Ovary (tissue), 9 donors: ENCODE measurements around the gene SLC38A11. TPM values are rescaled to one million over a fixed set of nuclear protein-coding genes. Genes with fewer than 3 reads are reported as not detected.

Experiments
- DNase-seq, 5 donors: peaks; one replicate each; pipeline ENCODE4 v3.0.0-alpha.2; 2019 to 2020
- H3K27ac ChIP-seq, 2 donors: fragments of 200-600 bp; one replicate each; pipeline versions ENCODE4 v1.5.1 to v1.8.0; 2019 to 2022
- H3K27me3 ChIP-seq: fragments of 200-600 bp; one replicate; pipeline ENCODE4 v1.8.0; 2022
- H3K36me3 ChIP-seq: fragments of 200-600 bp; sonication (generic); one replicate; pipeline ENCODE4 v1.5.1; 2019
- H3K4me1 ChIP-seq: one replicate; pipeline ENCODE4 v1.8.1; 2013; ENCODE audit warnings: mild to moderate bottlenecking, moderate library complexity; ENCODE audit not compliant: insufficient read depth
- H3K4me3 ChIP-seq: fragments of 200-600 bp; sonication (generic); one replicate; pipeline ENCODE4 v1.5.1; 2017
- H3K9me3 ChIP-seq, 2 donors: fragments of 200-600 bp in 1 of 2; sonication (generic) in 1 of 2; one replicate each; pipeline versions ENCODE4 v1.5.1 to v1.8.1; 2013 to 2019; ENCODE audit warnings: mild to moderate bottlenecking in 1 of 2, moderate library complexity in 1 of 2
- EP300 ChIP-seq: sonication (generic); formaldehyde crosslinking; IDR thresholded peaks from one replicate; pipeline ENCODE4 v1.6.1; 2017; ENCODE audit warnings: antibody characterized with exemption
- POLR2A ChIP-seq: fragments of 450-650 bp; IDR thresholded peaks from one replicate; pipeline ENCODE4 v1.6.1; 2017; ENCODE audit warnings: antibody characterized with exemption, mild to moderate bottlenecking, moderate library complexity
- WGBS, 3 donors: extraction: QIAGEN DNeasy Blood & Tissue Kit in 1 of 3; methylation state at CpG; one replicate each; pipeline versions ENCODE4 v1.1.5 to v1.1.7; 2013 to 2017; 5-methylcytosine and 5-hydroxymethylcytosine counted together
- intact Hi-C, 4 donors: fragments of 100-400 bp; cut with DNase I; formaldehyde crosslinking; loops; one replicate each; pipeline versions ENCODE4 v1.11.0 to v1.15.1; 2022 to 2023
- polyA plus RNA-seq, 2 donors: library from polyadenylated mRNA; stranded (reverse); fragments of 200-250 nt in 1 of 2; fragments of 350-450 nt in 1 of 2; fragmentation: Illumina TruSeq in 1 of 2; extraction: RNeasy Lipid Tissue Mini Kit (QIAGEN cat#74804) in 1 of 2; gene quantifications; one replicate each; pipeline ENCODE4 v1.2.3, GENCODE V29; 2013 to 2014
- total RNA-seq, 7 donors: library from RNA; depleted of rRNA in 2 of 7; stranded (reverse); fragments of >200 nt in 2 of 7; fragmentation: NEBNext Ultra II Directional in 3 of 7; extraction: Animal tissue kit (Norgen Biotek cat#: 25700) in 3 of 7; gene quantifications; one replicate each; pipeline versions ENCODE4 v1.1.0 to v1.2.4, GENCODE V29; 2016 to 2023
- TF ChIP-seq, protein P1 (sequence below), 3 donors: fragments of 450-650 bp in 2 of 3; fragments of 200-600 bp in 1 of 3; IDR thresholded peaks; one replicate each; pipeline versions ENCODE4 v1.5.1 to v1.8.0; 2016 to 2022; ENCODE audit warnings: antibody characterized with exemption in 3 of 3, mild to moderate bottlenecking in 1 of 3
- donor health status: DM: no; HTN: no; CAD: no; lungs with moderate emphysema.
- donor health status: DM: no; HTN: no; CAD: no.
- donor health status: Bipolar disorder and iron deficiency.
- donor health status: DM: yes; HTN: yes; CAD: no.
- donor health status: DM: no; HTN: no; CAD: no.
- donor health status: DM: yes; HTN: yes; CAD: no.

The SLC38A11 gene
- total and polyA plus RNA-seq, 9 donors, result 0.19 to 3.0 (median 0.96) TPM; not detected in 3

DNA sequence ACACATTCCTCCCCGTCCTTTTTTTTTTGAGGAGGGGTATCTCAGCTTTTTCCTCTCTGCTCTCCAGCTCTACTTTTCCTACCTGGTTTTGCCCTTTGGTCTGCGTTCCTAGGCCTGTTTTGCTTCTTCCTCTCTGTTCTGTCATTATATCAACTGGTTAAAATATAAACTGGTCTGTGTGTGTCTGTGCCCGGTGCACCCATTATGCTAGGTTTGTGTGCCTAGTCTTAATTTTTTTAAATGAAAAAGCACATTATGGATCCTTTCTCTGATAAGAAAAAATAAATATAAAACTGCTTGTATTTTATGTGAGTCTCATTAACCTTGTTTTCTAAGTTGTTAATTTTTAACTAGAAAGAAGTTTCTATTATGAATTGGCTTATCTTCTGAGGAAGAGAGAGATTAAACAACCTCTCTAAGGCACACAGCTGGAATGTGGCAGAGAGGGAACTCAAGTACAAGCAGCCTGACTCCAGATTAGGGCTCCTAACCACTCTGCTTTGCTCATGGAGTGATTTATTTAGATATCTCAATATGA is 17.4 kb downstream of the SLC38A11 start:
- no peak for DNase-seq
- Histone ChIP-seq H3K27me3 (no peaks in the 10 kb centered on the region), H3K9me3 (no peaks in the 10 kb centered on the region), H3K4me3 (no peak overlapping the region), H3K36me3 (no peaks in the 10 kb centered on the region), H3K4me1 (no peaks in the 10 kb centered on the region), H3K27ac (no peak overlapping the region)
- 18 to 37% (median 23%) methylated on average over 3 of the region's 3 CpGs for WGBS, 3 donors
- intact Hi-C loops, result no loop called here
- no peak for TF ChIP-seq EP300
- TF ChIP-seq, protein P1, sequence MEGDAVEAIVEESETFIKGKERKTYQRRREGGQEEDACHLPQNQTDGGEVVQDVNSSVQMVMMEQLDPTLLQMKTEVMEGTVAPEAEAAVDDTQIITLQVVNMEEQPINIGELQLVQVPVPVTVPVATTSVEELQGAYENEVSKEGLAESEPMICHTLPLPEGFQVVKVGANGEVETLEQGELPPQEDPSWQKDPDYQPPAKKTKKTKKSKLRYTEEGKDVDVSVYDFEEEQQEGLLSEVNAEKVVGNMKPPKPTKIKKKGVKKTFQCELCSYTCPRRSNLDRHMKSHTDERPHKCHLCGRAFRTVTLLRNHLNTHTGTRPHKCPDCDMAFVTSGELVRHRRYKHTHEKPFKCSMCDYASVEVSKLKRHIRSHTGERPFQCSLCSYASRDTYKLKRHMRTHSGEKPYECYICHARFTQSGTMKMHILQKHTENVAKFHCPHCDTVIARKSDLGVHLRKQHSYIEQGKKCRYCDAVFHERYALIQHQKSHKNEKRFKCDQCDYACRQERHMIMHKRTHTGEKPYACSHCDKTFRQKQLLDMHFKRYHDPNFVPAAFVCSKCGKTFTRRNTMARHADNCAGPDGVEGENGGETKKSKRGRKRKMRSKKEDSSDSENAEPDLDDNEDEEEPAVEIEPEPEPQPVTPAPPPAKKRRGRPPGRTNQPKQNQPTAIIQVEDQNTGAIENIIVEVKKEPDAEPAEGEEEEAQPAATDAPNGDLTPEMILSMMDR (IDR thresholded peaks at IDR 0.05), result no peak
- no peak for TF ChIP-seq POLR2A

DNA sequence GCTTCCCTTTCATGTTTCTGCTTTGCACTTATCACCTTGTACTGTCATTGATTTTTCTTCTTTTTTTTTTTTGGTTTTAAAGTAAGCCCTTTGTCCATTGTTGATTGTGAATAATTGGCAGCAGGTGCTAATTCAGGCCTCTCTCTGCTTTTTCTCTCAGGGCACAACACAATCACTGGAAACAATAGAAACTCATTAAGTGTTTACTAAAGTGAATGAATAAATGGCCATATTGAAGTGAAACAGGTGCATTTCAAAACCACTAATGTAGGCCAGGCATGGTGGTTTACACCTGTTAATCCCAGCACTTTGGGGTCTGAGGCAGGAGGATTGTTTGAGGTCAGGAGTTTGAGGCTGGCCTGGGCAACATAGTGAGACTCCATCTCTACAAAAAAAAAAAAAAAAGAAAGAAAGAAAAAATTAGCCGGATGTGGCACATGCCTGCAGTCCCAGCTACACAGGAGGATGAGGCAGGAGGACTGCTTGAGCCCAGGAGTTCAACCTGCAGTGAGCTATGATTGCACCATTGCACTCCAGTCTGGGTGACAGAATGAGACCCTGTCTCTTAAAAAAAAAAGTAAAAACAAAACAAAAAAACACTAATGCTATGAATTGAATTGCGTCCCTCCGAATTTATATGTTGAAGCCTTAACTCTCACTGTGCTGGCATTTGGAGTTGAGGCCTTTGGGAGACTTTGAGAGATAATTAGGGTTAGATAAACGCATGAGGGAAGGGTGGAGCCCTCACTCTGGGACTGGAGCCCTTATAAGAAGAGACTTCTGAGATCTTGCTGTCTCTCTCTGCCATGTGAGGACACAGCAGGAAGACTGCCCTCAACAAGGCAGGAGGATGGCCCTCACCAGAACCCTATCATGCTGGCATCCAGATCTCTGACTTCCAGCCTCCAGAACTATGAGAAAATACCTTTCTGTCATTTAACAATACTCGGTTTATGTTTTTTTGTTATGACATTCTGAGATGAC is 19.9 kb downstream of the SLC38A11 start:
- H3K4me3 ChIP-seq, result no peak overlapping the region
- no peaks in the 10 kb centered on the region for H3K27me3 ChIP-seq
- 91 to 92% (median 92%) methylated on average over 5 of the region's 5 CpGs for WGBS, 3 donors
- H3K9me3 ChIP-seq, result no peaks in the 10 kb centered on the region
- DNase-seq, result no peak
- no peaks in the 10 kb centered on the region for H3K4me1 ChIP-seq
- H3K27ac ChIP-seq, result no peak overlapping the region
- no peaks in the 10 kb centered on the region for H3K36me3 ChIP-seq
- no peak for TF ChIP-seq EP300
- TF ChIP-seq POLR2A, result no peak
- TF ChIP-seq, protein P1 (IDR thresholded peaks at IDR 0.05), result no peak
- intact Hi-C loops, result no loop called here

- no peak overlapping the region for H3K27ac ChIP-seq
- TF ChIP-seq EP300, result no peak
- TF ChIP-seq, protein P1 (IDR thresholded peaks at IDR 0.05), result no peak
- H3K4me3 ChIP-seq, result no peak overlapping the region
These were observed 20.8 kb downstream of the SLC38A11 start for GRCh38 chr2:164934401-164935117.

DNA sequence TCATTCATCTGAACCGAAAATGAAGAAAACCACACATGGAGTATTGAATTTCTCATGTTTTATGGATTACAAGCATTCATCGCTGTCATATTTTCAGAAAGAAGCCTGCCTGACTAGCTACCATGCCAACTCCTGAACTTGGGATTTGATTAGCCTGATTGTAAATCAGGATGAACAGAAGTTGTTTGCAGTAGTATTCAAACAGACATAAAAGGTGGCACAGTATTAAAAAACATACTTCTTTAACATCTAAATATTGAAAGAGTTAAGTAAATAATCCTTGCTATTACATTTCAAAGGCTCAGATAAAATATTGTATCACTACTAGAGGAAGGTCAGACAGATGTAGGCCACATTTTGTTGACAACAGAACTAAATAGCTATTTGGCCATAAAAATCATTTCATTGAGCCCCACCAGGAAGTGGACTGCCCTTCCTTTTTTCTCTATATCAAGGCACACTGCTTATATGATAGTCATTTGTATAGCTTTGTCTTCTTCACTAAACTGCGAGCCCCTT is 21.6 kb downstream of the SLC38A11 start:
- H3K4me1 ChIP-seq, result no peaks in the 10 kb centered on the region
- H3K27ac ChIP-seq, result no peak overlapping the region
- no peaks in the 10 kb centered on the region for H3K27me3 ChIP-seq
- no peak for TF ChIP-seq POLR2A
- DNase-seq, result no peak
- no peak overlapping the region for H3K4me3 ChIP-seq
- 55 to 73% (median 66%) methylated on average over 3 of the region's 3 CpGs for WGBS, 3 donors
- H3K9me3 ChIP-seq, result no peaks in the 10 kb centered on the region
- no peaks in the 10 kb centered on the region for H3K36me3 ChIP-seq
- intact Hi-C loops, result no loop called here

More at GRCh38 chr2:164934401-164935117, 20.8 kb downstream of the SLC38A11 start:
- H3K36me3 ChIP-seq, result no peaks in the 10 kb centered on the region
- DNase-seq, result no peak
- 82 to 84% (median 82%) methylated on average over 5 of the region's 5 CpGs for WGBS, 3 donors
- H3K4me1 ChIP-seq, result no peaks in the 10 kb centered on the region
- H3K9me3 ChIP-seq, result no peaks in the 10 kb centered on the region
- intact Hi-C loops, result no loop called here
- H3K27me3 ChIP-seq, result no peaks in the 10 kb centered on the region
